Measurements from ENCODE around the gene UNC13A.

- no peak for TF ChIP-seq CTCF (IDR thresholded peaks at IDR 0.05; ENCODE audit: insufficient read depth, low read depth, low read length)
- no peak for TF ChIP-seq EZH2 (IDR thresholded peaks at IDR 0.05; ENCODE audit: insufficient read depth, low read length)
Measured at GRCh38 chr19:17680230-17680722, 7.9 kb downstream of the UNC13A start.
